Mammary epithelial cell (primary cell): ENCODE results near the gene CIB2.

Source experiments
- EZH2 ChIP-seq: IDR thresholded peaks from 2 replicates; pipeline ENCODE4 v1.6.1; 2012; ENCODE audit warnings: low read length, inconsistent platforms, borderline replicate concordance
- TF ChIP-seq, protein P1 (sequence below), 2 donors: IDR thresholded peaks in 1 of 2; conservative IDR thresholded peaks in 1 of 2; 2 replicates each; pipeline ENCODE4 v1.5.1; 2011 to 2012; ENCODE audit warnings: inconsistent platforms in 2 of 2, low read length in 2 of 2, mild to moderate bottlenecking in 2 of 2, control low read depth in 1 of 2, low read depth in 1 of 2; ENCODE audit not compliant: insufficient read depth in 1 of 2; ENCODE audit errors: extremely low read depth in 1 of 2

DNA sequence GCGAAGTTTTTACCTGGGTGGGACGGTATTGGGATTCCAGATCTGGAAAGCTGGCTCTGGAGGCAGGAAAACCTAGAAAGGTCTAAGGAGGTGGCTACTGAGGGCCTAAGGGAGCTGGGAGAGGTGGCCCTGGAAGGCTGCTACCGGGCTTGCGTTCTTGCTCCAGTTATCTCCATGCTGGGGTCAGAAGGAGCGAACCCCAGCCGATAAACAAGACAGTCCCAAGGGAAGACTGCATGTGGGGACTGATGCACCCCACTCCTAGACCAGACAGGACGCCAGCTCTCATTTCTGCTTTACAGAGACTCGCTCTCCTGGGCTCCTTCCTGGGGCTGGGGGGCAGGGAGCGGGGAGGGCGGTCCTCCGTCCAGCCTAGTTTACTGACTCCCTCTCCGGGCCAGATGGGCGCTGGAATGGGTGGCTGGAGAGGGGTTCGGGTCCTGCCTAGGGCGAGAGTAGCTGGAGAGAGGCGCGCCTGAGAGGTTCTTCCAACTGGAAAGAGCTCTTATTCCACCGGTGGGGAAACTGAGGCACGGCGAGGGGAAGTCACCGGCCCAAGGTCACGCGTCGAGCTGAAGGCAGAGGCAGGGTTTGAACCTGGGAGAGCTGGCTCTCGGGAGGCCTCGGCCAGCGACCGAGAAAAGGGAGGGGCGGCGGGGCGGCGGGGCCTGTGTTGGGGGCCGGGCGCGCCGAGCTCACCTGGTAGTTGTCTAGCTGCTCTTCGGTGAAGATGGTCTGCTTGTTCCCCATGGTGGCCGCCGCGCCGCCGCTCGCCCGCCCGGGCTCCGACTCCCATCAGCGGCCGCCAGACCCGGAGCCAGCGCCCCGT, 565 bp downstream of the CIB2 start:
- TF ChIP-seq, protein P1, sequence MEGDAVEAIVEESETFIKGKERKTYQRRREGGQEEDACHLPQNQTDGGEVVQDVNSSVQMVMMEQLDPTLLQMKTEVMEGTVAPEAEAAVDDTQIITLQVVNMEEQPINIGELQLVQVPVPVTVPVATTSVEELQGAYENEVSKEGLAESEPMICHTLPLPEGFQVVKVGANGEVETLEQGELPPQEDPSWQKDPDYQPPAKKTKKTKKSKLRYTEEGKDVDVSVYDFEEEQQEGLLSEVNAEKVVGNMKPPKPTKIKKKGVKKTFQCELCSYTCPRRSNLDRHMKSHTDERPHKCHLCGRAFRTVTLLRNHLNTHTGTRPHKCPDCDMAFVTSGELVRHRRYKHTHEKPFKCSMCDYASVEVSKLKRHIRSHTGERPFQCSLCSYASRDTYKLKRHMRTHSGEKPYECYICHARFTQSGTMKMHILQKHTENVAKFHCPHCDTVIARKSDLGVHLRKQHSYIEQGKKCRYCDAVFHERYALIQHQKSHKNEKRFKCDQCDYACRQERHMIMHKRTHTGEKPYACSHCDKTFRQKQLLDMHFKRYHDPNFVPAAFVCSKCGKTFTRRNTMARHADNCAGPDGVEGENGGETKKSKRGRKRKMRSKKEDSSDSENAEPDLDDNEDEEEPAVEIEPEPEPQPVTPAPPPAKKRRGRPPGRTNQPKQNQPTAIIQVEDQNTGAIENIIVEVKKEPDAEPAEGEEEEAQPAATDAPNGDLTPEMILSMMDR (conservative IDR thresholded peaks at IDR 0.05 in 1 of 2, IDR thresholded peaks at IDR 0.05 in 1 of 2; ENCODE audit: extremely low read depth in 1 of 2, insufficient read depth in 1 of 2, low read depth in 1 of 2, low read length in 2 of 2) = no peak
- TF ChIP-seq EZH2 = no peak
